Measurements from ENCODE around the gene SCAANT1. TPM values are rescaled to one million over a fixed set of nuclear protein-coding genes. Genes with fewer than 3 reads are reported as not detected.

The SCAANT1 gene
- total and polyA plus RNA-seq, 8 donors: not detected

DNA sequence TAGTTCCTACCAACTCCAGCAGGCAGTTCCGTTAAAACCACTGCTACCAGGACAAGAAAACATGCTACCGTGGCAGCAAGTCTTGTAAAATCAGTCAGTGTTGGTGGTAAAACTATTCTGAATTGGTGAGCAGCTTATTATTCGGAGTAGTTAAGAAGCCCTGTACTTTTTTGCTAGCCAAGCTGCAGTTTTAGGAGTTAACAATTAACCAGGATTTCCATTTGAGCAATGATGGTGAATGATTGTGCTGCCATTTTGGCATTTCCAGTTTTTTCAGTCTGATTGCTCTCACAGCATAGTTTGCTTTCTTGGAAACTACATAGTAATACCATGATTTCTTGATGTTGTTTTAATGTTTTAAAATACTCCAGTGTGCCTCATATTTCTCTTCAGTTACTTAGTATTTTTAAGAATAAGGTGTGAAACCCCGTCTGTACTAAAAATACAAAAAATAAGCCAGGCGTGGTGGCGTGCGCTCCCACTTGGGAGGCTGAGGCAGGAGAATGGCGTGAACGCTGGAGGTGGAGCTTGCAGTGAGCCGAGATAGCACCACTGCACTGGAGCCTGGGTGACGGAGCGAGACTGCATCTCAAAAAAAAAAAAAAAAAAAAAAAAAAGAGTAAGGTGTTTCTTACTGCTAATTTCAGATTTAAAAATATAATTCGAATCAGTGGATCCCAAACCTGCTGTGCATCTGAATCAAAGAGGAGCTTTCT is 43.8 kb upstream of the SCAANT1 start:
- DNase-seq (no peak), ATAC-seq (peak; percentile 49 to 72 (median 60)), FAIRE-seq (no peak)
- peak overlapping the region; percentile 8 to 78 (median 38) for H3K27ac ChIP-seq
- H3K27me3 ChIP-seq: no peaks in the 10 kb centered on the region
- peak overlapping the region in 1 of 4 donors; percentile 4 for H3K4me3 ChIP-seq
- no peaks in the 10 kb centered on the region for H3K36me3 ChIP-seq
- intact Hi-C loops (cut with DNase I): no loop called here
- H3K9me3 ChIP-seq: no peaks in the 10 kb centered on the region
- H3K4me1 ChIP-seq: peaks cover 51 to 79% (median 54%) of the 10 kb centered on the region in 3 donors
- WGBS, 2 donors: 44 to 52% methylated on average over 13 of the region's 13 CpGs
- TF ChIP-seq, protein P1, sequence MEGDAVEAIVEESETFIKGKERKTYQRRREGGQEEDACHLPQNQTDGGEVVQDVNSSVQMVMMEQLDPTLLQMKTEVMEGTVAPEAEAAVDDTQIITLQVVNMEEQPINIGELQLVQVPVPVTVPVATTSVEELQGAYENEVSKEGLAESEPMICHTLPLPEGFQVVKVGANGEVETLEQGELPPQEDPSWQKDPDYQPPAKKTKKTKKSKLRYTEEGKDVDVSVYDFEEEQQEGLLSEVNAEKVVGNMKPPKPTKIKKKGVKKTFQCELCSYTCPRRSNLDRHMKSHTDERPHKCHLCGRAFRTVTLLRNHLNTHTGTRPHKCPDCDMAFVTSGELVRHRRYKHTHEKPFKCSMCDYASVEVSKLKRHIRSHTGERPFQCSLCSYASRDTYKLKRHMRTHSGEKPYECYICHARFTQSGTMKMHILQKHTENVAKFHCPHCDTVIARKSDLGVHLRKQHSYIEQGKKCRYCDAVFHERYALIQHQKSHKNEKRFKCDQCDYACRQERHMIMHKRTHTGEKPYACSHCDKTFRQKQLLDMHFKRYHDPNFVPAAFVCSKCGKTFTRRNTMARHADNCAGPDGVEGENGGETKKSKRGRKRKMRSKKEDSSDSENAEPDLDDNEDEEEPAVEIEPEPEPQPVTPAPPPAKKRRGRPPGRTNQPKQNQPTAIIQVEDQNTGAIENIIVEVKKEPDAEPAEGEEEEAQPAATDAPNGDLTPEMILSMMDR (IDR thresholded peaks at IDR 0.05): no peak

DNA sequence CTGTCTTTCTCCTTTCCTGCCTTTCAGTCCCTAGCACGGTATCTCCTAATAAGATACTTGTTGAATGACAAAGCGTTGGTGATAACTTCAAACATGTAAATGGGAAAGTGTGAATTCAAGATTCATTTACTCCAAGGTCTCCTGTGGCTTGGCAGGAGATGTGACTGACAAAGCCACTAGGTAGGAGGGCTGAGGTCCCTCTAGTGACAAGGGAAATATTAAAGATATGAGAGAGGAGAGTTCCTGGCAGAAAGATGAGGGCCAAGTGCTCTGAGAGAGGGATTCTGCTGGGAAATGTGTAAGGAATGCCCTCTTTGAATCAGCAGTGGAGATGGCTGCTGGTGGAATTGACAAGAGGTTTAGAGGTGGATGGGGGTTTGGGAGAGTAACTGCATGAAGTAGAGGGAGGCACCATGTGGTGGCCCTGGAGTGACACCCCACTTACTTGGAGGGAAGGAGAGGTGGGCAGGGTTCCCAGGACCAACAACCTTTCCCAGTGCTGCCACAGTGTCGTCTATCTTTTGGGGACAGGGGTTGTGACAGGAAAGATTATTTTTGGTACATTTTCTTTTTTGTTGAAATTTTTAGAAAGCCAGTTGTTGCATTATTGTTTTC is 43.0 kb upstream of the SCAANT1 start:
- H3K36me3 ChIP-seq: no peaks in the 10 kb centered on the region
- peaks cover 47 to 75% (median 54%) of the 10 kb centered on the region in 3 donors for H3K4me1 ChIP-seq
- FAIRE-seq (no peak), ATAC-seq (peak; percentile 11 to 63 (median 38)), DNase-seq (no peak)
- intact Hi-C loops (cut with DNase I): no loop called here
- H3K9me3 ChIP-seq: no peaks in the 10 kb centered on the region
- no peak overlapping the region for H3K4me3 ChIP-seq
- WGBS, 2 donors: 17 to 19% methylated on average over 3 of the region's 3 CpGs
- H3K27me3 ChIP-seq: no peaks in the 10 kb centered on the region
- TF ChIP-seq, protein P1 (IDR thresholded peaks at IDR 0.05): no peak
- peak overlapping the region in 3 of 4 donors; percentile 8 to 78 (median 65) for H3K27ac ChIP-seq

DNA sequence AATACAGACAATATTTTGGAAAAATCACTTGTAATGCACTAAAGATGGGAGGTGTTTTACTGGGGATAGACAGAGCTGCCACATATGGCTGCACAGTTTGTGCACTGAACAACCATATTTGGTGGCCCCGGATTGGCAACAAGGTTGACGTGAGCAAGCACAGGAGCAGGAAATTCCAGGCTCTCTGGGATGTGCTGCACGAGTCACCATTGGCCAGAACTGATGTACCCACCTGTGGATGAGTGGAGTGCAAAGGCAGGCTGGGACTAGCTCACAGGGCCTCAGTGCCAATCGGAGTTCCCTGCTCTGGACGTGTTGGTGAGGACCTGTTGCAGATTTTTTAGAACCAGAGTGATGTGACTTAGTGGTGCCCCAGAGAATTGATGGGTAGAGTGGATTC is 42.0 kb upstream of the SCAANT1 start:
- no peaks in the 10 kb centered on the region for H3K9me3 ChIP-seq
- TF ChIP-seq, protein P1 (IDR thresholded peaks at IDR 0.05): no peak
- H3K4me1 ChIP-seq: peaks cover 41 to 66% (median 51%) of the 10 kb centered on the region in 3 donors

DNA sequence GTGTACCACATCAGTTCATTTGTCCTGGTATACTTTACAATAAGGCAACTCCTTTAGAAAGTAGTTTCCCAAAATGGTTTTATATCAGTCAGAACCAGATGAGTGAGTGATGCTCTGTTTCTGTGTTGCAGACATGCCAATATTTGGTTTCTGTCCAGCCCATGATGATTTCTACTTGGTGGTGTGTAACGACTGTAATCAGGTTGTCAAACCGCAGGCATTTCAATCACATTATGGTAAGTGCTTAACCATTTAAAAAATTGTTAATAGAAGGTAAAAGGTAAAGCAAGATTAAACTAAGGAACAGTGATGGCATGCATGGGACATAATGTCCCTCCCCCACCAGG is 40.0 kb upstream of the SCAANT1 start:
- ATAC-seq (no peak), FAIRE-seq (no peak), DNase-seq (no peak)
- peak overlapping the region in 2 of 4 donors; percentile 21 to 33 for H3K27ac ChIP-seq
- WGBS, 2 donors: 20 to 22% methylated on average over 2 of the region's 2 CpGs
- H3K9me3 ChIP-seq: no peaks in the 10 kb centered on the region
- intact Hi-C loops (cut with DNase I): no loop called here
- H3K4me1 ChIP-seq: peaks cover 37 to 54% (median 53%) of the 10 kb centered on the region in 3 donors
- TF ChIP-seq, protein P1 (IDR thresholded peaks at IDR 0.05): no peak
- no peaks in the 10 kb centered on the region for H3K36me3 ChIP-seq
- H3K27me3 ChIP-seq: no peaks in the 10 kb centered on the region
- no peak overlapping the region for H3K4me3 ChIP-seq

More for the DNA sequence above, 42.0 kb upstream of the SCAANT1 start:
- FAIRE-seq (no peak), ATAC-seq (no peak), DNase-seq (peak in 1 of 6 donors; percentile 24)
- Histone ChIP-seq H3K36me3 (no peaks in the 10 kb centered on the region), H3K4me3 (no peak overlapping the region), H3K27ac (peak overlapping the region in 1 of 4 donors; percentile 65), H3K27me3 (no peaks in the 10 kb centered on the region)
- WGBS, 2 donors: 83 to 91% methylated on average over 5 of the region's 5 CpGs
- intact Hi-C loops (cut with DNase I): no loop called here

Measured in pancreas (tissue), 10 donors.